Mesodermal cell (in vitro differentiated cells): ENCODE measurements around the gene SNX33.

ENCODE experiments used
- H3K27ac ChIP-seq: 2 replicates; pipeline ENCODE4 v1.7.0; 2013; ENCODE audit warnings: mild to moderate bottlenecking, low read depth, low read length, moderate library complexity; ENCODE audit not compliant: severe bottlenecking
- H3K36me3 ChIP-seq: 2 replicates; pipeline ENCODE4 v1.7.1; 2013; ENCODE audit warnings: mild to moderate bottlenecking, low read length, moderate library complexity; ENCODE audit not compliant: control insufficient read depth, insufficient read depth
- H3K4me1 ChIP-seq: one replicate; pipeline ENCODE4 v1.7.1; 2013; ENCODE audit warnings: mild to moderate bottlenecking, low read length; ENCODE audit not compliant: insufficient read depth, control insufficient read depth, poor library complexity, severe bottlenecking
- H3K4me3 ChIP-seq: 2 replicates; pipeline ENCODE4 v1.7.0; 2013; ENCODE audit warnings: low read length, control low read depth, mild to moderate bottlenecking; ENCODE audit not compliant: insufficient read depth, poor library complexity, severe bottlenecking; ENCODE audit errors: extremely low read depth
- H3K9me3 ChIP-seq: 2 replicates; pipeline ENCODE4 v1.7.1; 2013; ENCODE audit warnings: mild to moderate bottlenecking, low read length, moderate library complexity; ENCODE audit not compliant: control insufficient read depth
- WGBS, 2 experiments: methylation state at CpG; one replicate each; pipeline ENCODE4 v1.1.5; 2013; ENCODE audit warnings: missing lambda C conversion rate in 2 of 2; ENCODE audit not compliant: insufficient coverage in 2 of 2; 5-methylcytosine and 5-hydroxymethylcytosine counted together

SNX33 gene

GRCh38 chr15:75644376-75644775, 3.3 kb upstream of the SNX33 start:
- 40 to 69% methylated on average over 1 to 2 of the region's 2 CpGs for WGBS, 2 experiments
- Histone ChIP-seq H3K36me3 (peaks cover under 1% of the 10 kb centered on the region), H3K4me1 (peaks cover 5% of the 10 kb centered on the region), H3K4me3 (no peak overlapping the region), H3K27ac (no peak overlapping the region), H3K9me3 (no peaks in the 10 kb centered on the region)

GRCh38 chr15:75646112-75646943, 1.4 kb upstream of the SNX33 start:
- WGBS, 2 experiments: 71 to 78% methylated on average over 4 to 5 of the region's 5 CpGs
- H3K36me3 ChIP-seq: peaks cover 19% of the 10 kb centered on the region
- H3K4me3 ChIP-seq: peak overlapping the region; percentile 68
- no peaks in the 10 kb centered on the region for H3K9me3 ChIP-seq
- H3K4me1 ChIP-seq: peaks cover 22% of the 10 kb centered on the region
- peak overlapping the region; percentile 88 for H3K27ac ChIP-seq

- Histone ChIP-seq H3K27ac (peak overlapping the region; percentile 88), H3K4me1 (peaks cover 28% of the 10 kb centered on the region), H3K36me3 (peaks cover 23% of the 10 kb centered on the region), H3K9me3 (no peaks in the 10 kb centered on the region), H3K4me3 (peak overlapping the region; percentile 68)
- WGBS, 2 experiments: 2 to 11% methylated on average over 10 to 13 of the region's 26 CpGs
These were observed 758 bp upstream of the SNX33 start for GRCh38 chr15:75646944-75647364.

- Histone ChIP-seq H3K36me3 (peaks cover 29% of the 10 kb centered on the region), H3K4me1 (peaks cover 42% of the 10 kb centered on the region), H3K27ac (peak overlapping the region; percentile 88), H3K4me3 (peak overlapping the region; percentile 68), H3K9me3 (no peaks in the 10 kb centered on the region)
- WGBS, 2 experiments: 2% methylated on average over 32 to 34 of the region's 34 CpGs
These were observed 666 bp downstream of the SNX33 start for GRCh38 chr15:75648156-75649000.

- WGBS, 2 experiments: 86 to 87% methylated on average over 16 to 19 of the region's 19 CpGs
- Histone ChIP-seq H3K4me3 (peak overlapping the region; percentile 68), H3K27ac (peak overlapping the region; percentile 88), H3K4me1 (peaks cover 42% of the 10 kb centered on the region), H3K9me3 (no peaks in the 10 kb centered on the region), H3K36me3 (peaks cover 35% of the 10 kb centered on the region)
These were observed 1.5 kb downstream of the SNX33 start for GRCh38 chr15:75649045-75649761.

GRCh38 chr15:75649848-75650247, 2.1 kb downstream of the SNX33 start:
- H3K9me3 ChIP-seq: no peaks in the 10 kb centered on the region
- peaks cover 42% of the 10 kb centered on the region for H3K4me1 ChIP-seq
- peaks cover 41% of the 10 kb centered on the region for H3K36me3 ChIP-seq
- peak overlapping the region; percentile 24 for H3K4me3 ChIP-seq
- 95 to 96% methylated on average over 13 to 17 of the region's 18 CpGs for WGBS, 2 experiments
- H3K27ac ChIP-seq: no peak overlapping the region

GRCh38 chr15:75650908-75651809, 3.4 kb downstream of the SNX33 start:
- Histone ChIP-seq H3K4me3 (peak overlapping the region; percentile 24), H3K27ac (no peak overlapping the region), H3K4me1 (peaks cover 42% of the 10 kb centered on the region), H3K36me3 (peaks cover 52% of the 10 kb centered on the region), H3K9me3 (no peaks in the 10 kb centered on the region)
- 80 to 91% methylated on average over 7 to 9 of the region's 9 CpGs for WGBS, 2 experiments

GRCh38 chr15:75651810-75652543, 4.3 kb downstream of the SNX33 start:
- no peaks in the 10 kb centered on the region for H3K9me3 ChIP-seq
- no peak overlapping the region for H3K27ac ChIP-seq
- WGBS, 2 experiments: 100% methylated on average over 1 of the region's 2 CpGs
- H3K4me1 ChIP-seq: peaks cover 42% of the 10 kb centered on the region
- H3K4me3 ChIP-seq: peak overlapping the region; percentile 24
- H3K36me3 ChIP-seq: peaks cover 60% of the 10 kb centered on the region

GRCh38 chr15:75653347-75653913, 5.7 kb downstream of the SNX33 start:
- no peak overlapping the region for H3K4me3 ChIP-seq
- WGBS, 2 experiments: 93 to 95% methylated on average over 10 to 13 of the region's 16 CpGs
- H3K4me1 ChIP-seq: peaks cover 42% of the 10 kb centered on the region
- no peak overlapping the region for H3K27ac ChIP-seq
- H3K36me3 ChIP-seq: peaks cover 75% of the 10 kb centered on the region
- H3K9me3 ChIP-seq: no peaks in the 10 kb centered on the region
